NCI-H146 treated with DMSO at 0.1 percent for 48 hours (cell line): Measurements from ENCODE around the gene DOCK10.

Source experiments
- DNase-seq: peaks from one replicate; lab custom pipeline; 2025; ENCODE audit not compliant: unreplicated experiment; lab: John Stamatoyannopoulos, UW

The DOCK10 gene

DNA sequence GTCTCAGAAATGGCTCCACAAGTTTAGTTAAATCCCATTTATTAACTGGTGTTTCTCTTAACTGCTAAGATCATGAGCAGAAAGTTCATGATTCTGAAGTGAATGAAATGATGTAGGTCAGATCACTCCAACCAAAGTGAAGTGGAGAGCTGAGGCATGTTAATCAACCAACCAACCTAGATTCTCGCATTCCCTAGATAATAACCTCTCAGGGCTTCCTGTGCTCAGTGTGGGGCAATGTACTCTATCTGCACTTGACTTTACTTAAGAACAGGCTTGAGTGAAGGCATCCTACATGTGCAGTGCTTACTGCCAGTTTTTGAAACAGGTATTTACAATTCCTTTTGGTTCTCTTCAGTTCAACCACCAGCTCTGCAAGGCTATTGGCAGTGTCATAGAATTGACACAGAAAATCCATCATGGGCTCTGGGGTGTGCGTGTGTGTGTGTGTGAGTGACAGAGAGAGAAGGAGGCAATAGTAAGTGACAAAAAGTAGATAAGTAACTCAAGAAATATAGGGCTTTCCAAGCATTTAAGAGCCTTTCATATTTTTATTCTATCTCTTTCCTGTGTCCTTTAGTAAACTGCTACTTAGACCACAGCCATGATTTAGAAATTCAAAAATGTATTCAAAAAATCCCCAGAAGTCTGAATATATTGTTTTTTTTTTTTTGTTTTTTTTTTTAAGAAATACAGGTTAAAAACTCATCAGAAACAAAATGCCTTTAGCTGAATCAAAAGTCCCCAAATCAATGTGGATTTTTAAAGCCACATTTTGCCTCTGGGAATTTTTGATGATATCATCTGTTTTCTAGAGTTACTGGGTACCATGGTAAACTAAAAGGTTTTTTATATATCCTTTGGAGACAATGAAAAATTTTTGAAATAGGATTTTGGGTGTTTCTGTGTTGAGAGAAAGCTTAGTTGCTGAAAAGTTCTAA lies 28.6 kb downstream of the DOCK10 start:
- DNase-seq = no peak

GRCh38 chr2:225011585-225011984 lies 30.7 kb downstream of the DOCK10 start:
- no peak for DNase-seq

- no peak for DNase-seq
Observed at GRCh38 chr2:225010804-225011203, 31.5 kb downstream of the DOCK10 start.

GRCh38 chr2:225009768-225010167 lies 32.5 kb downstream of the DOCK10 start:
- no peak for DNase-seq

DNA sequence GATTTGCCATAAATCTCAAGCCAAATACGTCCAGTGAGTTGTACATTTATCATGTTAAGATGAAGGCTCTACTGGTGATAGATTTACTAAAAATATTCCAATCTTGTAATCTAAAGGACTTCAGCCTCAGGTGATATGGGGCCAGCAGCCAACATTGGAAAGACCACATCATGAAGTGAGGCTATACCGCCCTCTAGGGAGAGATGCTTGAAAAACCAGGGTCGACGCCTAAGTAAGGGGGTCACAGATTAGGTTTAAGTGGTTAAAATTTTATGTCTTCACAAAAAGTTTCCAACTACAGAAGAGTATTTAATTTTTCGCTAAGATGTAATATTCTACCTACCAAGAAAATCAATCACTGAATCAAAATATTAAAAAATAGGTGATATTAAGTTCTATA lies 33.3 kb downstream of the DOCK10 start:
- no peak for DNase-seq

GRCh38 chr2:225008179-225008856 lies 34.0 kb downstream of the DOCK10 start:
- DNase-seq = no peak

DNA sequence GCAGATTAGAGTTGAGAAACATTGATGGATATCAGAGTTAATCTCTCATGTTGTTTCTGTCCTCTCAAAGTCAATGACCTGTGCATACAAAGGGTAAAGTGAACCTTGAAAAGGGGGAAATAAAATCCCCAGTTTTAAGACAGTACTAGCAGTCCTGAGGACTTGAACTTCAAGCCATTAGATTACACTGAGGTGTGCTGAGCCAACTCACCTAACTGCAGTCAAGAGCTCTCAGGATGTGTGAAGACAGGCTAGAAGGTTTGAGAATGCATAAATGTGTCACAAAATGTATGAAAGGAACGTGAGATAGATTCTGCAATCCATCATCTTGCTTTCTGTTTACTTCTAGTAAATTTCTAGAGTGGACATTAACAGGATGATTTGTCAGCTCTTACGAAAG lies 35.5 kb downstream of the DOCK10 start:
- DNase-seq = no peak

- DNase-seq = no peak
Observed at GRCh38 chr2:225004597-225004996, 37.7 kb downstream of the DOCK10 start.

GRCh38 chr2:225002656-225003045 lies 39.6 kb downstream of the DOCK10 start:
- no peak for DNase-seq

DNA sequence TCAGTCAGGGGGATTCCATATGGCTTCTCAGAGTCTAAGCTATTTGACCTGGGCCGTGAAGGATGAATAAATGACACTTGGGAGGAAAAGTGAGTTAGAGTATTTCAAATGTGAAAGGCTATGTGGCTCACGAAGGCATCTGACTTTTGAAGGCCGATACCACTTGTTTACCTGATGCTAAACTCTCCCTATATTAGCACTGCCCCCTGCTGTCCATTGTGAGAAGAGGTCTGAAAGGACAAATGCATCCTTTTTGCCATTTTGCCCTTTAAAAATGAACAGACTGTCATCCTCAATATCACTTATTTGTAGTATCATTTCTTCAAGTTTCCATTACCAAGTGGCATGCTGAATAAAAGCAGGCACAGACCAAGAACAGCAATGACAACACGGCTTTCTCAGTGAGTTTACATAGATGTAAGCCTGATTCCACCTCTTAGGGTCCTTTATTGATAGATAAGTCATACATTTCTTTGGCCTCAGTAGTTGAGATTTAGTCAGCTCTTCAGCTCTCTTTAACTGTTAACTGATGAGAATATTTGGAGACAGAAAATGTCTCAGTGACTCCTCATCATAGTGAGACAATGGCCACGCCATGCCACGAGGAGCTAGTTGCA lies 40.1 kb downstream of the DOCK10 start:
- peak; percentile 17 for DNase-seq

GRCh38 chr2:224999754-225000153 lies 42.5 kb downstream of the DOCK10 start:
- DNase-seq = no peak

DNA sequence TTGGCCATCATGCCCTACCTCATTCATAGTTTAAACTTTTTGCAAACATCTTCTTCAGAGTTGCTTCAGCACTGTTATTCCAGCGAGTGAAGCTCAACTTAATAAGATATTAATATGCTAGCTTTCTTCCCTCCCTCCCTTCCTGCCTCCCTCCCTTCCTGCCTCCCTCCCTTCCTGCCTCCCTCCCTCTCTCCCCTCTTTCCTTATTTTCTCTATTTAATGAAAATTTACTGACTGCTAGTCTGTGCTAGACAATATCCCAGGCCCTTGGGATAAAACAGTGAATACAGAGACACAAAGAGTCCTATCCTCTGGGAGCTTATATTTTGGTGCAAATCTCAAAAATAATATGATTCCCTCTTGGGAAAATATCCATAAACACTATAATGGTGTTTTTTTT lies 42.9 kb downstream of the DOCK10 start:
- no peak for DNase-seq

GRCh38 chr2:224997802-224998201 lies 44.5 kb downstream of the DOCK10 start:
- no peak for DNase-seq

GRCh38 chr2:224995419-224995818 lies 46.8 kb downstream of the DOCK10 start:
- DNase-seq = no peak

GRCh38 chr2:224994242-224994823 lies 47.9 kb downstream of the DOCK10 start:
- DNase-seq = no peak

DNA sequence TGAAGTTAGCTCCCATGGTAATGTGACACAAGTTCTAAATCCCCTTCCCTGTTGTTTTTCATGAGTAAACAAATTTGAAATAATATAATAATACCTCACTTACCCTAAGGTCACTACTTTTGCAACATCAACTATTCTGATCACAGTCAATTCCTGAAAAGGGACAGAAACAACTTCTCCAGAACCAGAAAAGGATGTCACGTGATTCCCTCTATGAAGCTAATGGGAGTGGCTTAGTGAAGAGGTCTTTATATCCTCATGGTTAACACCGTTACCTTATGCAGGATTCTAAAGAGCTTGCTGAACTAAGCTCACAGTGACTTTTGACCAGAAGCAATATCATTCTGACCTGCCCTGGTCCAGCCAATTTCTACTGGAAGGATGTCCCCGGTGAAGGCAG lies 51.6 kb downstream of the DOCK10 start:
- DNase-seq = no peak

DNA sequence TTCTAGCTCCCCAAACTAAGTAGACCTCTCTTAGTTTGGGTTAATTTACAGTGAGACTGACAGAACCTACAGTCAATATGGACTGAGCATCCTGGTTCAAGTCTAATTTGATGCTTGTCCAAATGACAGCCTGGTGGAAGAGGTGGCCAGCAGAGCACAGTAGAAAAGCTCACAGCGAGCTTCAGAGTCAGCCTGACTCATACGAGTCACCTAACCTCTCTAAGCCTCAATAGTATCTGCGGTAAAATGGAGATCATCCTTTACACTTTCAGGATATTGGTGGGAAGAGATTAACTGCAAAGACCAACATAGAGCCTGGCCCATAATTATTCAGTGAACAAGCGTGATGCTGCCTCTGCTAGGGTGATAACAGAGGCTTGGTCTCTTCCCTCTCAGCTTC lies 54.5 kb downstream of the DOCK10 start:
- DNase-seq = no peak

GRCh38 chr2:224986477-224986876 lies 55.8 kb downstream of the DOCK10 start:
- no peak for DNase-seq

GRCh38 chr2:224984637-224985036 lies 57.6 kb downstream of the DOCK10 start:
- DNase-seq = no peak

- DNase-seq = peak; percentile 35
Observed at GRCh38 chr2:224983712-224984554, 58.3 kb downstream of the DOCK10 start.
